GM21423 (cell line): ENCODE results near the gene MPZL1.

ENCODE experiments used
- ATAC-seq: cut with Tn5 transposase; IDR thresholded peaks from one replicate; pipeline ENCODE4 v1.9.1; 2021; ENCODE audit warnings: mild to moderate bottlenecking, moderate library complexity; ENCODE audit not compliant: unreplicated experiment

The MPZL1 gene

GRCh38 chr1:167748906-167749305, 27.1 kb downstream of the MPZL1 start:
- no peak for ATAC-seq

GRCh38 chr1:167749741-167750140, 28.0 kb downstream of the MPZL1 start:
- no peak for ATAC-seq

GRCh38 chr1:167750641-167751040, 28.9 kb downstream of the MPZL1 start:
- no peak for ATAC-seq

GRCh38 chr1:167751676-167752075, 29.9 kb downstream of the MPZL1 start:
- no peak for ATAC-seq

GRCh38 chr1:167752219-167752985, 30.6 kb downstream of the MPZL1 start:
- ATAC-seq = no peak

- ATAC-seq = no peak
Observed at GRCh38 chr1:167755654-167756053, 33.9 kb downstream of the MPZL1 start.

GRCh38 chr1:167756730-167757405, 35.1 kb downstream of the MPZL1 start:
- no peak for ATAC-seq

GRCh38 chr1:167757433-167758309, 35.9 kb downstream of the MPZL1 start:
- ATAC-seq = no peak

- ATAC-seq = no peak
Observed at GRCh38 chr1:167761400-167761799, 39.6 kb downstream of the MPZL1 start.

GRCh38 chr1:167762061-167762746, 40.4 kb downstream of the MPZL1 start:
- no peak for ATAC-seq

GRCh38 chr1:167763525-167764220, 41.9 kb downstream of the MPZL1 start:
- ATAC-seq = no peak

GRCh38 chr1:167764458-167765330, 42.9 kb downstream of the MPZL1 start:
- no peak for ATAC-seq

- ATAC-seq = no peak
Observed at GRCh38 chr1:167765496-167765895, 43.7 kb downstream of the MPZL1 start.

- ATAC-seq = no peak
Observed at GRCh38 chr1:167766538-167766937, 44.8 kb downstream of the MPZL1 start.

- ATAC-seq = no peak
Observed at GRCh38 chr1:167767761-167768160, 46.0 kb downstream of the MPZL1 start.

- no peak for ATAC-seq
Observed at GRCh38 chr1:167770127-167770526, 48.3 kb downstream of the MPZL1 start.

- ATAC-seq = no peak
Observed at GRCh38 chr1:167772436-167772835, 50.7 kb downstream of the MPZL1 start.

- ATAC-seq = no peak
Observed at GRCh38 chr1:167773516-167773915, 51.7 kb downstream of the MPZL1 start.

- ATAC-seq = no peak
Observed at GRCh38 chr1:167774710-167775109, 52.9 kb downstream of the MPZL1 start.
